HepG2 (cell line): ENCODE results near the gene LRRC32.

Source experiments
- CTCF ChIP-seq: sonication (generic); formaldehyde crosslinking; IDR thresholded peaks from 2 replicates; pipeline ENCODE4 v1.5.0; 2020; ENCODE audit warnings: mild to moderate bottlenecking, missing genetic modification reagents, moderate library complexity
- RAD21 ChIP-seq: fragments of 450-650 bp; formaldehyde crosslinking; IDR thresholded peaks from 2 replicates; pipeline ENCODE4 v1.5.0; 2020; ENCODE audit warnings: mild to moderate bottlenecking
- SOX5 ChIP-seq: IDR thresholded peaks from 2 replicates; pipeline ENCODE4 v1.6.1; 2016; ENCODE audit warnings: borderline replicate concordance
- THAP11 ChIP-seq: IDR thresholded peaks from 2 replicates; pipeline ENCODE4 v1.6.1; 2016; ENCODE audit warnings: missing biosample characterization, missing genetic modification reagents

- no peak for TF ChIP-seq SOX5 (CRISPR knock-in tag)
- TF ChIP-seq RAD21 (CRISPR knock-in tag): no peak
- TF ChIP-seq THAP11: no peak
- TF ChIP-seq CTCF (CRISPR knock-in tag): no peak
Observed at GRCh38 chr11:76630600-76631281, 39.8 kb downstream of the LRRC32 start.
